Chondrocyte (in vitro differentiated cells): ENCODE data around the gene ABLIM1. TPM values are rescaled to one million over a fixed set of nuclear protein-coding genes. Genes with fewer than 3 reads are reported as not detected.

ENCODE experiments used
- DNase-seq: peaks from one replicate; pipeline ENCODE4 v3.0.0; 2021; ENCODE audit warnings: mixed read lengths, low spot score
- H3K27ac Mint-ChIP-seq: one replicate; pipeline ENCODE4 v1.8.0; 2021; ENCODE audit warnings: mild to moderate bottlenecking, moderate library complexity, mixed read lengths; ENCODE audit not compliant: unreplicated experiment
- H3K27me3 Mint-ChIP-seq: 2 replicates; pipeline ENCODE4 v1.8.0; 2021; ENCODE audit warnings: low read depth, mixed read lengths
- H3K36me3 Mint-ChIP-seq: 2 replicates; pipeline ENCODE4 v1.8.0; 2021; ENCODE audit warnings: low read depth, mixed read lengths
- H3K4me1 Mint-ChIP-seq: 2 replicates; pipeline ENCODE4 v1.8.0; 2021; ENCODE audit warnings: low read depth, mild to moderate bottlenecking, mixed read lengths
- H3K4me3 Mint-ChIP-seq: one replicate; pipeline ENCODE4 v1.8.0; 2021; ENCODE audit warnings: mild to moderate bottlenecking, moderate library complexity, mixed read lengths; ENCODE audit not compliant: unreplicated experiment
- H3K9me3 Mint-ChIP-seq: 2 replicates; pipeline ENCODE4 v1.8.0; 2021; ENCODE audit warnings: low read depth, mixed read lengths
- CTCF ChIP-seq: fragments of 200-600 bp; sonication (generic); IDR thresholded peaks from 2 replicates; pipeline ENCODE4 v1.5.0; 2021; ENCODE audit warnings: antibody characterized with exemption, mild to moderate bottlenecking, moderate library complexity
- total RNA-seq: library from RNA; stranded (reverse); gene quantifications from 3 replicates; pipeline ENCODE4 v1.2.1, GENCODE V29; 2021

Gene ABLIM1
- total RNA-seq, 1 donor from 2014 or later = 15.7 TPM

GRCh38 chr10:114553436-114553835 lies 104.6 kb downstream of the ABLIM1 start:
- Mint-ChIP-seq H3K36me3 (peaks cover 6% of the 10 kb centered on the region), H3K4me1 (peaks cover 6% of the 10 kb centered on the region), H3K9me3 (peaks cover 8% of the 10 kb centered on the region), H3K27ac (no peak overlapping the region), H3K27me3 (no peaks in the 10 kb centered on the region), H3K4me3 (no peak overlapping the region)
- DNase-seq = no peak
- no peak for TF ChIP-seq CTCF

GRCh38 chr10:114552050-114552449 lies 106.0 kb downstream of the ABLIM1 start:
- Mint-ChIP-seq H3K9me3 (no peaks in the 10 kb centered on the region), H3K4me1 (peaks cover 6% of the 10 kb centered on the region), H3K27me3 (no peaks in the 10 kb centered on the region), H3K27ac (no peak overlapping the region), H3K36me3 (no peaks in the 10 kb centered on the region), H3K4me3 (no peak overlapping the region)
- no peak for DNase-seq
- TF ChIP-seq CTCF = no peak

GRCh38 chr10:114551636-114551972 lies 106.5 kb downstream of the ABLIM1 start:
- H3K36me3 Mint-ChIP-seq = no peaks in the 10 kb centered on the region
- H3K9me3 Mint-ChIP-seq = no peaks in the 10 kb centered on the region
- H3K27me3 Mint-ChIP-seq = no peaks in the 10 kb centered on the region
- no peak overlapping the region for H3K4me3 Mint-ChIP-seq
- peaks cover 6% of the 10 kb centered on the region for H3K4me1 Mint-ChIP-seq
- no peak for DNase-seq
- H3K27ac Mint-ChIP-seq = no peak overlapping the region
- TF ChIP-seq CTCF = no peak

- Mint-ChIP-seq H3K4me3 (no peak overlapping the region), H3K9me3 (no peaks in the 10 kb centered on the region), H3K27ac (no peak overlapping the region), H3K4me1 (peaks cover 6% of the 10 kb centered on the region), H3K36me3 (no peaks in the 10 kb centered on the region), H3K27me3 (no peaks in the 10 kb centered on the region)
- peak; percentile 90 for TF ChIP-seq CTCF
- no peak for DNase-seq
These were observed 107.1 kb downstream of the ABLIM1 start for GRCh38 chr10:114550756-114551635.

- Mint-ChIP-seq H3K27ac (no peak overlapping the region), H3K4me1 (peaks cover 14% of the 10 kb centered on the region), H3K27me3 (no peaks in the 10 kb centered on the region), H3K4me3 (no peak overlapping the region), H3K36me3 (no peaks in the 10 kb centered on the region), H3K9me3 (no peaks in the 10 kb centered on the region)
- DNase-seq = no peak
- peak; percentile 85 for TF ChIP-seq CTCF
These were observed 109.4 kb downstream of the ABLIM1 start for GRCh38 chr10:114548662-114549061.
